HepG2 (cell line): ENCODE measurements around the gene TMEM107. TPM values are rescaled to one million over a fixed set of nuclear protein-coding genes. Genes with fewer than 3 reads are reported as not detected.

Source experiments
- ARNT ChIP-seq: fragments of 450-650 bp; IDR thresholded peaks from 2 replicates; pipeline ENCODE4 v1.6.1; 2017
- CEBPZ ChIP-seq: IDR thresholded peaks from 2 replicates; pipeline ENCODE4 v1.6.1; 2012; ENCODE audit warnings: low read length, improper control_type of control experiment
- ETV6 ChIP-seq: sonication (generic); formaldehyde crosslinking; conservative IDR thresholded peaks from 2 replicates; pipeline ENCODE4 v1.4.0; 2020; ENCODE audit warnings: missing genetic modification reagents
- HHEX ChIP-seq: IDR thresholded peaks from 2 replicates; pipeline ENCODE4 v1.6.1; 2016; ENCODE audit warnings: control low read depth
- JUNB ChIP-seq: sonication (generic); formaldehyde crosslinking; IDR thresholded peaks from 2 replicates; pipeline ENCODE4 v1.8.0; 2022; ENCODE audit warnings: missing genetic modification reagents, mild to moderate bottlenecking, borderline replicate concordance
- LCORL ChIP-seq, 2 experiments: fragments of 450-650 bp in 1 of 2; sonication (generic) in 1 of 2; formaldehyde crosslinking in 1 of 2; IDR thresholded peaks; 2 replicates each; pipeline versions ENCODE4 v1.5.0 to v1.6.1; 2017 to 2020; ENCODE audit warnings: antibody characterized with exemption in 1 of 2, missing genetic modification reagents in 1 of 2
- MAZ ChIP-seq, 2 experiments: sonication (generic) in 1 of 2; formaldehyde crosslinking in 1 of 2; IDR thresholded peaks; 2 replicates each; pipeline versions ENCODE4 v1.5.0 to v1.6.1; 2012 to 2020; ENCODE audit warnings: low read depth in 2 of 2, mild to moderate bottlenecking in 2 of 2, borderline replicate concordance in 1 of 2, improper control_type of control experiment in 1 of 2, low read length in 1 of 2, missing genetic modification reagents in 1 of 2, moderate library complexity in 1 of 2
- MEIS2 ChIP-seq: sonication (generic); formaldehyde crosslinking; IDR thresholded peaks from 2 replicates; pipeline ENCODE4 v1.9.0; 2021; ENCODE audit warnings: mild to moderate bottlenecking, missing genetic modification reagents
- MXD1 ChIP-seq: sonication (generic); formaldehyde crosslinking; IDR thresholded peaks from 2 replicates; pipeline ENCODE4 v1.4.0; 2020; ENCODE audit warnings: mild to moderate bottlenecking, missing genetic modification reagents
- NFATC3 ChIP-seq: sonication (generic); formaldehyde crosslinking; IDR thresholded peaks from 2 replicates; pipeline ENCODE4 v1.5.1; 2020; ENCODE audit warnings: mild to moderate bottlenecking, missing genetic modification reagents
- NFE2 ChIP-seq: sonication (generic); formaldehyde crosslinking; IDR thresholded peaks from 2 replicates; pipeline ENCODE4 v1.4.0; 2020; ENCODE audit warnings: missing genetic modification reagents
- PLSCR1 ChIP-seq: sonication (generic); formaldehyde crosslinking; IDR thresholded peaks from 2 replicates; pipeline ENCODE4 v1.5.0; 2020; ENCODE audit warnings: missing genetic modification reagents, mild to moderate bottlenecking, borderline replicate concordance
- RCOR2 ChIP-seq: IDR thresholded peaks from 2 replicates; pipeline ENCODE4 v1.6.1; 2016; ENCODE audit warnings: missing biosample characterization, missing genetic modification reagents
- SKI ChIP-seq: fragments of 450-650 bp; IDR thresholded peaks from one replicate; pipeline ENCODE4 v1.6.1; 2018; ENCODE audit warnings: mild to moderate bottlenecking; ENCODE audit not compliant: partially characterized antibody
- SMAD3 ChIP-seq: sonication (generic); formaldehyde crosslinking; IDR thresholded peaks from 2 replicates; pipeline ENCODE4 v1.4.0; 2020; ENCODE audit warnings: missing genetic modification reagents
- SMYD3 ChIP-seq: sonication (generic); formaldehyde crosslinking; IDR thresholded peaks from 2 replicates; pipeline ENCODE4 v1.8.1; 2023; ENCODE audit warnings: mild to moderate bottlenecking, missing genetic modification reagents
- TAF1 ChIP-seq: sonication (generic); formaldehyde crosslinking; IDR thresholded peaks from 2 replicates; pipeline ENCODE4 v1.4.0; 2020; ENCODE audit warnings: missing genetic modification reagents
- TCF7 ChIP-seq: sonication (generic); IDR thresholded peaks from 2 replicates; pipeline ENCODE4 v1.6.1; 2016; ENCODE audit warnings: antibody characterized with exemption, low read depth
- TFDP2 ChIP-seq: sonication (generic); formaldehyde crosslinking; IDR thresholded peaks from 2 replicates; pipeline ENCODE4 v1.4.0; 2020; ENCODE audit warnings: missing genetic modification reagents
- THYN1 ChIP-seq: sonication (generic); formaldehyde crosslinking; IDR thresholded peaks from 2 replicates; pipeline ENCODE4 v1.8.1; 2023; ENCODE audit warnings: low read depth, mild to moderate bottlenecking, moderate library complexity, missing genetic modification reagents, borderline replicate concordance
- U2AF2 ChIP-seq: fragments of 200-400 bp; formaldehyde crosslinking; IDR thresholded peaks from 2 replicates; pipeline ENCODE4 v1.6.1; 2017; ENCODE audit warnings: low read depth, mild to moderate bottlenecking, low read length
- YEATS2 ChIP-seq: sonication (generic); formaldehyde crosslinking; IDR thresholded peaks from 2 replicates; pipeline ENCODE4 v1.4.0; 2020; ENCODE audit warnings: missing genetic modification reagents, borderline replicate concordance
- ZNF180 ChIP-seq: sonication (generic); formaldehyde crosslinking; IDR thresholded peaks from 2 replicates; pipeline ENCODE4 v1.4.0; 2020; ENCODE audit warnings: low read depth, missing genetic modification reagents, borderline replicate concordance
- ZNF3 ChIP-seq: IDR thresholded peaks from 2 replicates; pipeline ENCODE4 v1.7.0; 2017; ENCODE audit warnings: inconsistent platforms
- ZNF670 ChIP-seq: sonication (generic); formaldehyde crosslinking; IDR thresholded peaks from 2 replicates; pipeline ENCODE4 v1.8.0; 2022; ENCODE audit warnings: mild to moderate bottlenecking, missing genetic modification reagents, borderline replicate concordance
- ZNF878 ChIP-seq: sonication (generic); formaldehyde crosslinking; IDR thresholded peaks from 2 replicates; pipeline ENCODE4 v1.8.1; 2023; ENCODE audit warnings: mild to moderate bottlenecking, missing genetic modification reagents, moderate library complexity
- polyA plus RNA-seq, 8 experiments: library from polyadenylated mRNA; depleted of rRNA in 3 of 8; stranded (reverse) in 7 of 8; unstranded in 1 of 8; fragments of >200 nt; fragmentation: Illumina TruSeq in 4 of 8; extraction: Trizol in 4 of 8; gene quantifications; 2 replicates each; pipeline versions ENCODE4 v1.2.1 to v1.2.3, GENCODE V29; 2011 to 2016; ENCODE audit warnings: low read depth in 4 of 8, missing spikeins in 1 of 8, mixed read lengths in 1 of 8; ENCODE audit not compliant: insufficient read depth in 1 of 8
- total RNA-seq, 5 experiments: library from RNA; depleted of rRNA; stranded (reverse); fragments of >200 nt; fragmentation: Illumina TruSeq; extraction: Trizol; gene quantifications; 2 replicates each; pipeline ENCODE4 v1.2.3, GENCODE V29; 2016; ENCODE audit warnings: low read depth in 1 of 5

TMEM107 gene
- total and polyA plus RNA-seq, 2 of the 13 experiments (the other 11 are each of a cell fraction or from before 2014, with no cell fraction given), result 7.2 to 15.3 TPM

- TF ChIP-seq CEBPZ (no peak), NFE2 (CRISPR knock-in tag) (no peak), ZNF3 (CRISPR knock-in tag) (no peak), TFDP2 (CRISPR knock-in tag) (peak; percentile 7; the same call in 1 of the 2 replicates), NFATC3 (no peak), MXD1 (CRISPR knock-in tag) (no peak; the same call in 1 of the 2 replicates), ZNF670 (CRISPR knock-in tag) (no peak), THYN1 (CRISPR knock-in tag) (no peak), TCF7 (no peak), YEATS2 (no peak), ETV6 (CRISPR knock-in tag) (no peak), SKI (no peak), ZNF878 (no peak), HHEX (CRISPR knock-in tag) (no peak), ZNF180 (CRISPR knock-in tag) (no peak), ARNT (no peak), PLSCR1 (CRISPR knock-in tag) (no peak), TAF1 (peak; percentile 41; the same call in 1 of the 2 replicates), SMYD3 (CRISPR knock-in tag) (no peak), RCOR2 (CRISPR knock-in tag) (no peak), LCORL (IDR thresholded peaks at IDR 0.05) (no peak), LCORL (CRISPR knock-in tag; IDR thresholded peaks at IDR 0.05) (no peak), MAZ (IDR thresholded peaks at IDR 0.05; ENCODE audit: borderline replicate concordance, low read depth, low read length) (no peak), MAZ (CRISPR knock-in tag; IDR thresholded peaks at IDR 0.05; ENCODE audit: low read depth) (0 out of 2 replicates have a peak, but pooled peaks have one; percentile 14), SMAD3 (no peak), U2AF2 (no peak), JUNB (CRISPR knock-in tag) (no peak), MEIS2 (0 out of 2 replicates have a peak, but pooled peaks have one; percentile 17)
Measured at GRCh38 chr17:8162233-8162996, 13.8 kb downstream of the TMEM107 start, which contains the start of gene VAMP2 (continued).
